Measurements from ENCODE around the gene CCDC71L.

DNA sequence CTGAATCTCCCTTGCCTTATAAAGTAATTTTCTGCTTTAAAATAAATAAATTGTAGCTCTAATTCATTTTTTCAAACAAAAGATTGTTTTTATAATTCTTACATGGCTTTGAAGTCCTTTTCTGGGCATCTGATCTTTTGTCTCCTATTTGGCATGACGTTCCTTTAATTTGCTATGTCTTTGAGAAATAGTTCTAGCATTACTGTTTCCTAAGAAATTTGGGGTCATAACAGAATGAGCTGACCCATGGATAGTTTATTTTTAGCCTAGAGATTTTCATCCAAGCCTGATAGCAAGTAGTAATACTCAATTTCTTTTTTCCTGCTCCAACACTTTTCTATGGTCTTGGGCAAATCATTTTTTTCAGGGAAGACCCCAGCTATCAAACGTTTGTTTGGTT lies 31.4 kb downstream of the CCDC71L start:
- TF ChIP-seq EGR1 (IDR thresholded peaks at IDR 0.05) (no peak), RAD21 (IDR thresholded peaks at IDR 0.05; ENCODE audit: low read depth) (no peak), ZBTB7A (IDR thresholded peaks at IDR 0.05; ENCODE audit: low read depth) (no peak), CEBPB (IDR thresholded peaks at IDR 0.05) (no peak), YY1 (IDR thresholded peaks at IDR 0.05; ENCODE audit: low read depth) (no peak), CREB1 (IDR thresholded peaks at IDR 0.05; ENCODE audit: low read depth) (no peak), EP300 (IDR thresholded peaks at IDR 0.05; ENCODE audit: borderline replicate concordance) (no peak), TAF1 (IDR thresholded peaks at IDR 0.05; ENCODE audit: low read depth) (no peak), FOXM1 (IDR thresholded peaks at IDR 0.05; ENCODE audit: borderline replicate concordance, low read depth) (no peak), TEAD4 (IDR thresholded peaks at IDR 0.05) (no peak), NFIC (IDR thresholded peaks at IDR 0.05) (no peak)
- TF ChIP-seq, protein P1, sequence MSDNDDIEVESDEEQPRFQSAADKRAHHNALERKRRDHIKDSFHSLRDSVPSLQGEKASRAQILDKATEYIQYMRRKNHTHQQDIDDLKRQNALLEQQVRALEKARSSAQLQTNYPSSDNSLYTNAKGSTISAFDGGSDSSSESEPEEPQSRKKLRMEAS (IDR thresholded peaks at IDR 0.05) = no peak
- TF ChIP-seq, protein P2, sequence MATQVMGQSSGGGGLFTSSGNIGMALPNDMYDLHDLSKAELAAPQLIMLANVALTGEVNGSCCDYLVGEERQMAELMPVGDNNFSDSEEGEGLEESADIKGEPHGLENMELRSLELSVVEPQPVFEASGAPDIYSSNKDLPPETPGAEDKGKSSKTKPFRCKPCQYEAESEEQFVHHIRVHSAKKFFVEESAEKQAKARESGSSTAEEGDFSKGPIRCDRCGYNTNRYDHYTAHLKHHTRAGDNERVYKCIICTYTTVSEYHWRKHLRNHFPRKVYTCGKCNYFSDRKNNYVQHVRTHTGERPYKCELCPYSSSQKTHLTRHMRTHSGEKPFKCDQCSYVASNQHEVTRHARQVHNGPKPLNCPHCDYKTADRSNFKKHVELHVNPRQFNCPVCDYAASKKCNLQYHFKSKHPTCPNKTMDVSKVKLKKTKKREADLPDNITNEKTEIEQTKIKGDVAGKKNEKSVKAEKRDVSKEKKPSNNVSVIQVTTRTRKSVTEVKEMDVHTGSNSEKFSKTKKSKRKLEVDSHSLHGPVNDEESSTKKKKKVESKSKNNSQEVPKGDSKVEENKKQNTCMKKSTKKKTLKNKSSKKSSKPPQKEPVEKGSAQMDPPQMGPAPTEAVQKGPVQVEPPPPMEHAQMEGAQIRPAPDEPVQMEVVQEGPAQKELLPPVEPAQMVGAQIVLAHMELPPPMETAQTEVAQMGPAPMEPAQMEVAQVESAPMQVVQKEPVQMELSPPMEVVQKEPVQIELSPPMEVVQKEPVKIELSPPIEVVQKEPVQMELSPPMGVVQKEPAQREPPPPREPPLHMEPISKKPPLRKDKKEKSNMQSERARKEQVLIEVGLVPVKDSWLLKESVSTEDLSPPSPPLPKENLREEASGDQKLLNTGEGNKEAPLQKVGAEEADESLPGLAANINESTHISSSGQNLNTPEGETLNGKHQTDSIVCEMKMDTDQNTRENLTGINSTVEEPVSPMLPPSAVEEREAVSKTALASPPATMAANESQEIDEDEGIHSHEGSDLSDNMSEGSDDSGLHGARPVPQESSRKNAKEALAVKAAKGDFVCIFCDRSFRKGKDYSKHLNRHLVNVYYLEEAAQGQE (IDR thresholded peaks at IDR 0.05; ENCODE audit: low read depth) = no peak
- TF ChIP-seq, protein P3, sequence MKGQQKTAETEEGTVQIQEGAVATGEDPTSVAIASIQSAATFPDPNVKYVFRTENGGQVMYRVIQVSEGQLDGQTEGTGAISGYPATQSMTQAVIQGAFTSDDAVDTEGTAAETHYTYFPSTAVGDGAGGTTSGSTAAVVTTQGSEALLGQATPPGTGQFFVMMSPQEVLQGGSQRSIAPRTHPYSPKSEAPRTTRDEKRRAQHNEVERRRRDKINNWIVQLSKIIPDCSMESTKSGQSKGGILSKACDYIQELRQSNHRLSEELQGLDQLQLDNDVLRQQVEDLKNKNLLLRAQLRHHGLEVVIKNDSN (IDR thresholded peaks at IDR 0.05) = no peak
